GM23338 (cell line): ENCODE measurements around the gene S100A12. TPM values are rescaled to one million over a fixed set of nuclear protein-coding genes. Genes with fewer than 3 reads are reported as not detected.

ENCODE experiments used
- ATAC-seq: fragments of 200-7000 bp; cut with Tn5 transposase; 3 replicates; pipeline ENCODE4 v1.9.1; 2020
- DNase-seq: peaks from one replicate; pipeline ENCODE4 v3.0.0-alpha.2; 2015; ENCODE audit warnings: low spot score
- H2AFZ ChIP-seq: fragments of 200-600 bp; sonication (generic); 2 replicates; pipeline ENCODE4 v1.8.0; 2016; ENCODE audit warnings: antibody characterized with exemption, mild to moderate bottlenecking, moderate library complexity
- H3F3A ChIP-seq: fragments of 200-600 bp; sonication (generic); replicated peaks from 2 replicates; pipeline ENCODE4 v1.8.0; 2017; ENCODE audit warnings: antibody characterized with exemption, mixed run types, low read depth
- H3K27ac ChIP-seq: fragments of 200-600 bp; sonication (generic); 2 replicates; pipeline ENCODE4 v1.6.1; 2016; ENCODE audit warnings: low read depth
- H3K27me3 ChIP-seq: fragments of 200-600 bp; sonication (generic); 2 replicates; pipeline ENCODE4 v1.8.0; 2016; ENCODE audit warnings: mild to moderate bottlenecking, mixed run types, moderate library complexity; ENCODE audit not compliant: insufficient read depth
- H3K36me3 ChIP-seq: fragments of 200-600 bp; sonication (generic); 2 replicates; pipeline ENCODE4 v1.8.0; 2016; ENCODE audit warnings: mild to moderate bottlenecking; ENCODE audit not compliant: insufficient read depth
- H3K4me1 ChIP-seq: fragments of 200-600 bp; sonication (generic); 2 replicates; pipeline ENCODE4 v1.8.0; 2016; ENCODE audit warnings: mild to moderate bottlenecking, moderate library complexity; ENCODE audit not compliant: insufficient read depth
- H3K4me2 ChIP-seq: fragments of 200-600 bp; sonication (generic); 2 replicates; pipeline ENCODE4 v1.7.1; 2017; ENCODE audit warnings: mixed run types
- H3K4me3 ChIP-seq: fragments of 200-600 bp; sonication (generic); 2 replicates; pipeline ENCODE4 v1.6.1; 2016; ENCODE audit warnings: mixed run types
- H3K79me2 ChIP-seq: fragments of 200-600 bp; sonication (generic); replicated peaks from 2 replicates; pipeline ENCODE4 v1.8.0; 2017; ENCODE audit warnings: mild to moderate bottlenecking; ENCODE audit not compliant: insufficient read depth
- H3K9me2 ChIP-seq: fragments of 200-600 bp; sonication (generic); 2 replicates; pipeline ENCODE4 v1.8.0; 2017; ENCODE audit not compliant: insufficient read depth
- H4K20me1 ChIP-seq: fragments of 200-600 bp; sonication (generic); replicated peaks from 2 replicates; pipeline ENCODE4 v1.8.0; 2017; ENCODE audit warnings: mild to moderate bottlenecking; ENCODE audit not compliant: insufficient read depth
- H3K27ac Mint-ChIP-seq: 2 replicates; pipeline ENCODE4 v1.8.0; 2020; ENCODE audit warnings: inconsistent platforms, mild to moderate bottlenecking, moderate library complexity, mixed read lengths
- H3K27me3 Mint-ChIP-seq: 3 replicates; pipeline ENCODE4 v1.8.0; 2022; ENCODE audit warnings: low read depth, mild to moderate bottlenecking, moderate library complexity, mixed read lengths, inconsistent platforms; ENCODE audit not compliant: insufficient read depth, poor library complexity
- H3K36me3 Mint-ChIP-seq: 3 replicates; pipeline ENCODE4 v1.8.0; 2021; ENCODE audit warnings: low read depth, mild to moderate bottlenecking, inconsistent platforms, moderate library complexity, mixed read lengths
- H3K4me1 Mint-ChIP-seq: 3 replicates; pipeline ENCODE4 v1.8.0; 2020; ENCODE audit warnings: mild to moderate bottlenecking, inconsistent platforms, mixed read lengths
- H3K4me3 Mint-ChIP-seq: 3 replicates; pipeline ENCODE4 v1.8.0; 2021; ENCODE audit warnings: moderate library complexity, mild to moderate bottlenecking, inconsistent platforms, mixed read lengths
- H3K9me3 Mint-ChIP-seq: 3 replicates; pipeline ENCODE4 v1.8.0; 2020; ENCODE audit warnings: moderate library complexity, mild to moderate bottlenecking, inconsistent platforms, mixed read lengths
- CREB1 ChIP-seq: fragments of 250-450 bp; sonication (Bioruptor Pico); IDR thresholded peaks from 2 replicates; pipeline ENCODE4 v1.5.0; 2020; ENCODE audit warnings: low read depth, mild to moderate bottlenecking, moderate library complexity
- EZH2 ChIP-seq: fragments of 200-600 bp; sonication (generic); IDR thresholded peaks from one replicate; pipeline ENCODE4 v1.8.0; 2017; ENCODE audit warnings: antibody characterized with exemption, mild to moderate bottlenecking, low read depth; ENCODE audit not compliant: unreplicated experiment
- EZH2phosphoT487 ChIP-seq: fragments of 200-600 bp; sonication (generic); IDR thresholded peaks from one replicate; pipeline ENCODE4 v1.8.1; 2018; ENCODE audit warnings: antibody characterized with exemption; ENCODE audit not compliant: unreplicated experiment
- JUNB ChIP-seq: IDR thresholded peaks from one replicate; pipeline ENCODE4 v1.6.1; 2016; ENCODE audit warnings: antibody characterized with exemption; ENCODE audit not compliant: unreplicated experiment
- NANOG ChIP-seq: IDR thresholded peaks from 2 replicates; pipeline ENCODE4 v1.6.1; 2016; ENCODE audit warnings: antibody characterized with exemption, borderline replicate concordance
- POLR2AphosphoS5 ChIP-seq: IDR thresholded peaks from 2 replicates; pipeline ENCODE4 v1.6.1; 2016; ENCODE audit warnings: antibody characterized with exemption, low read depth
- REST ChIP-seq: IDR thresholded peaks from one replicate; pipeline ENCODE4 v1.6.1; 2018; ENCODE audit warnings: antibody characterized with exemption; ENCODE audit not compliant: unreplicated experiment
- STAT1 ChIP-seq: IDR thresholded peaks from one replicate; pipeline ENCODE4 v1.6.1; 2016; ENCODE audit warnings: antibody characterized with exemption; ENCODE audit not compliant: unreplicated experiment
- ZNF114 ChIP-seq: fragments of 250-450 bp; sonication (Bioruptor Pico); IDR thresholded peaks from 2 replicates; pipeline ENCODE4 v1.5.0; 2020; ENCODE audit warnings: mild to moderate bottlenecking, moderate library complexity
- ZNF331 ChIP-seq: fragments of 250-450 bp; sonication (Bioruptor Pico); IDR thresholded peaks from 2 replicates; pipeline ENCODE4 v1.5.0; 2020; ENCODE audit warnings: low read depth, mild to moderate bottlenecking, moderate library complexity
- ZNF462 ChIP-seq: fragments of 250-450 bp; sonication (Bioruptor Pico); IDR thresholded peaks from 2 replicates; pipeline ENCODE4 v1.5.0; 2020; ENCODE audit warnings: mild to moderate bottlenecking, moderate library complexity
- polyA plus RNA-seq: library from polyadenylated mRNA; unstranded; fragments of >200 nt; fragmentation: Nextera tagmentation; extraction: Ambion mirVana; gene quantifications from 2 replicates; pipeline ENCODE4 v1.2.1, GENCODE V29; 2016
- total RNA-seq: library from RNA; depleted of rRNA; stranded (reverse); fragments of >200 nt; shearing (Covaris generic); gene quantifications from 2 replicates; pipeline ENCODE4 v1.2.3, GENCODE V29; 2014
- TF ChIP-seq, protein P1 (sequence below), 2 experiments: fragments of 200-600 bp in 1 of 2; sonication (generic) in 1 of 2; conservative IDR thresholded peaks; 2 replicates each; pipeline versions ENCODE4 v1.5.1 to v1.6.1; 2016 to 2017; ENCODE audit warnings: antibody characterized with exemption in 2 of 2, low read depth in 2 of 2, mild to moderate bottlenecking in 2 of 2, moderate library complexity in 1 of 2

S100A12 gene
- total and polyA plus RNA-seq, 2 experiments from 2014 or later: not detected

GRCh38 chr1:153363641-153364040 is 11.8 kb downstream of the S100A12 start:
- Mint-ChIP-seq H3K27me3 (peaks cover 4% of the 10 kb centered on the region), H3K9me3 (no peaks in the 10 kb centered on the region), H3K4me1 (no peaks in the 10 kb centered on the region), H3K36me3 (no peaks in the 10 kb centered on the region), H3K4me3 (no peak overlapping the region), H3K27ac (no peak overlapping the region)
- H3K79me2 ChIP-seq: no peaks in the 10 kb centered on the region
- no peak overlapping the region for H2AFZ ChIP-seq
- no peaks in the 10 kb centered on the region for H3F3A ChIP-seq
- no peak overlapping the region for H3K4me2 ChIP-seq
- H3K4me1 ChIP-seq: no peaks in the 10 kb centered on the region
- no peaks in the 10 kb centered on the region; the same call in 1 of the 2 replicates for H3K9me2 ChIP-seq
- ATAC-seq (no peak), DNase-seq (no peak)
- H3K27ac ChIP-seq: no peak overlapping the region
- no peak for TF ChIP-seq EZH2
- no peak for TF ChIP-seq JUNB
- TF ChIP-seq, protein P1, sequence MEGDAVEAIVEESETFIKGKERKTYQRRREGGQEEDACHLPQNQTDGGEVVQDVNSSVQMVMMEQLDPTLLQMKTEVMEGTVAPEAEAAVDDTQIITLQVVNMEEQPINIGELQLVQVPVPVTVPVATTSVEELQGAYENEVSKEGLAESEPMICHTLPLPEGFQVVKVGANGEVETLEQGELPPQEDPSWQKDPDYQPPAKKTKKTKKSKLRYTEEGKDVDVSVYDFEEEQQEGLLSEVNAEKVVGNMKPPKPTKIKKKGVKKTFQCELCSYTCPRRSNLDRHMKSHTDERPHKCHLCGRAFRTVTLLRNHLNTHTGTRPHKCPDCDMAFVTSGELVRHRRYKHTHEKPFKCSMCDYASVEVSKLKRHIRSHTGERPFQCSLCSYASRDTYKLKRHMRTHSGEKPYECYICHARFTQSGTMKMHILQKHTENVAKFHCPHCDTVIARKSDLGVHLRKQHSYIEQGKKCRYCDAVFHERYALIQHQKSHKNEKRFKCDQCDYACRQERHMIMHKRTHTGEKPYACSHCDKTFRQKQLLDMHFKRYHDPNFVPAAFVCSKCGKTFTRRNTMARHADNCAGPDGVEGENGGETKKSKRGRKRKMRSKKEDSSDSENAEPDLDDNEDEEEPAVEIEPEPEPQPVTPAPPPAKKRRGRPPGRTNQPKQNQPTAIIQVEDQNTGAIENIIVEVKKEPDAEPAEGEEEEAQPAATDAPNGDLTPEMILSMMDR (conservative IDR thresholded peaks at IDR 0.05; ENCODE audit: low read depth in 2 of 2): no peak
- TF ChIP-seq NANOG: no peak
- TF ChIP-seq STAT1: no peak
- no peak for TF ChIP-seq ZNF331 (CRISPR knock-in tag)
- TF ChIP-seq EZH2phosphoT487: no peak
- TF ChIP-seq CREB1 (CRISPR knock-in tag): no peak
- no peak for TF ChIP-seq POLR2AphosphoS5
- TF ChIP-seq ZNF114 (CRISPR knock-in tag): no peak
- TF ChIP-seq REST: no peak
- no peak for TF ChIP-seq ZNF462 (CRISPR knock-in tag)
- H3K4me3 ChIP-seq: no peak overlapping the region
- no peaks in the 10 kb centered on the region for H3K27me3 ChIP-seq
- no peaks in the 10 kb centered on the region for H3K36me3 ChIP-seq
- no peaks in the 10 kb centered on the region for H4K20me1 ChIP-seq
